Fibroblast of peridontal ligament (primary cell): ENCODE data around the gene PMEPA1.
A peak's percentile ranks its signal among the peaks of the same experiment; 100 is the strongest.

Experiments
- DNase-seq: peaks from one replicate; pipeline ENCODE4 v3.0.0-alpha.2; 2010; ENCODE audit errors: extremely low read depth

Gene PMEPA1

DNA sequence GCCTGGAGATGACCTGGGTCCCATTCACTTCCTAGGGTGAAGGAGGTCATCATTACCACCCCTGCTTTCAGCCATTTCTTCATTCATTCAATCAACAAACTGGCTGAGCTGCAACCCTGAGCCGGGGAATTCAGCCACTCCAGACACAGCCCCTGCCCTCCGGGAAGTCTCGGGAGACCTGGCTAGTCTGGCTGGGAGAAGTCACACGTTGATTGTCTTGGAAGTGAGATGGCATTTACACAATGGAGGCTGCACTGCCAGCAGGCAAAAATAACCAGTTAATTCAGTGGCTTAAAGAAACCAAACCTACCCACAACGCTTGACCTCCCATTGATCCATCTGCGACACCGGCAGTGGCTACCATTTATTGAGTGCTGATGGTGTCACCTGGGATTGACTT lies 2.0 kb upstream of the PMEPA1 start:
- DNase-seq: no peak

DNA sequence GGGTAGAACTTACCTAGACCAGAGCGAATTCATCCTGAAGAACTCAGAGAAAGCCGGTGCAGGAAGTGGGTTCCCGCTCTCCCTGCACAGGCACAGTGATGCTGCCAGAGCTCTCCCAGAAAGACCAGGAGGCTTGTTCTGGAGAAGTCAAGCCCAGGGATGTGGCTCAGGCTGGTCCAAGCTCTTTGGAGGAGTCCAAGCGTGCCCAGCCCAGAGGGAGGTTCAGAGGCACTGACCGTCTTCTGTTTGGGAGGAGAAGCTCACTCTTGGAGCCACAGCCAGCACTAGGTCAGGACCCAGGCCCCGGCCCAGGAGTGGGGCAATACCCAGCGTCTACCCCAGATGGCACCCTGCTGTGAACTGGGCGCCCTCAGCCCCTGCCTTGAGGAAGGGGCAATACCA lies 1.5 kb upstream of the PMEPA1 start:
- no peak for DNase-seq

DNA sequence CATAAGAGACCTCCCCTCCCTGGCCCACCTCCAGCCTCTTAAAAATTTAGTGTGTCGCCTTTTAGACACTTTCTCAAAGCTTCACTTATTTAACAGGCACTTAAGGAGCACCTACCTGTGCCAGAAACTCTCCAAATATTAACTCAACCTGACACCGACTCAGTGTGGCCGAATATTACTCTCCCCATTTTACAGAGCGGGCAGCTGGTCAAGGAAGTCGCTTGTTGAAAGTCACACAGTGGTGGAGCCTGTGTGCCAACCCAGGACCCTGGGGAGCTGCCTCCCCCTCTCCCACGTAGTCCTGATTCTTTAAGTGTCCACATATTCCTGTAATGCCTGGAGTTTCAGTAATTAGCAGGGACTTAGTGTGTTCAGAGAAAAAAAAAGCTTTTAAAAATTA lies 1.0 kb upstream of the PMEPA1 start:
- no peak for DNase-seq

DNA sequence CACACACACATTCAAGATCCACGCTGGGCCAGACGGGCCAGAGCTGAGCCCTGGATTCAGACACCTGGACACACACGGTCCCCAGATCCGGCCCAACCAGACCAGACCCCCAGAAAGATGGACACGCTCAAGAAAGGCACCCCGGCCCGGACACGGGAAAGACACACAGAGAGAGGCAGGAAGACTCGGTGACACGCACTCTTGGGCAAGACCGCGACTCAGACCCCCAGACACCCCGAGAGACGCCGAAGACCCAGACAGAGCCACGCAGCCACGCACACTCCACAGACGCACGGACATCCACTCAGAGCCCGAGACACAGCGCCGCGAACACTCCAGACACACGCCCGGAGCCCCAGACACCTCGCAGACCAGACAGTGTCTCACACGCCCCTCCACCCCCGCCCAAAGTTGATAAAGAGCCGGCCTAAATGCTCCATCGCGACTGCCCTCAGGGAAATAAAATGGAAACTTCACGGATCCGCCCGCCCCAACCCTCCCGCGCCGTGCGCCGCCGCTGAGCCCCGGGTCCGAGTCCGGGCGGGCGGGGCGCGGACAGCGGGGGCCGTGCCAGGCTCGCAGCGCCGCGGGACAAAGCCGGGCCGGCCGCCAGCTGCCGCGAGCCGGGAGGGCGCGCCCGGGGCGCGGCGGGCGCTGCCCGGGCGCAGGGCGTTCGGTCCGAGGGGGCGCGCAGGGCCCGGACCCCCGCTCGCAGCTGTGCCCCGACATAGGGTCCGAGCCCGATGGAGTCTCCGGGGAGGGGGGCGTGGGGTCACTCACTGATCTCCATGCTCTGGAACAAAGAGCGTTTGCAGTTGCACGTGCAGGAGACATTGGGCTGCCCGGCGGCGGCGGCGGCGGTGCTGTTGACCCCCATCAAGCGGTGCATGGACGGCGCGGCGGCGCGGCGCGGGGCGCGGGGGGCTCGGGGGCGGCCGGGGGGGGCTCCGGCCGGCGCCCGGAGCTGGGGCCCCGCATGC lies 831 bp downstream of the PMEPA1 start:
- DNase-seq: no peak

DNA sequence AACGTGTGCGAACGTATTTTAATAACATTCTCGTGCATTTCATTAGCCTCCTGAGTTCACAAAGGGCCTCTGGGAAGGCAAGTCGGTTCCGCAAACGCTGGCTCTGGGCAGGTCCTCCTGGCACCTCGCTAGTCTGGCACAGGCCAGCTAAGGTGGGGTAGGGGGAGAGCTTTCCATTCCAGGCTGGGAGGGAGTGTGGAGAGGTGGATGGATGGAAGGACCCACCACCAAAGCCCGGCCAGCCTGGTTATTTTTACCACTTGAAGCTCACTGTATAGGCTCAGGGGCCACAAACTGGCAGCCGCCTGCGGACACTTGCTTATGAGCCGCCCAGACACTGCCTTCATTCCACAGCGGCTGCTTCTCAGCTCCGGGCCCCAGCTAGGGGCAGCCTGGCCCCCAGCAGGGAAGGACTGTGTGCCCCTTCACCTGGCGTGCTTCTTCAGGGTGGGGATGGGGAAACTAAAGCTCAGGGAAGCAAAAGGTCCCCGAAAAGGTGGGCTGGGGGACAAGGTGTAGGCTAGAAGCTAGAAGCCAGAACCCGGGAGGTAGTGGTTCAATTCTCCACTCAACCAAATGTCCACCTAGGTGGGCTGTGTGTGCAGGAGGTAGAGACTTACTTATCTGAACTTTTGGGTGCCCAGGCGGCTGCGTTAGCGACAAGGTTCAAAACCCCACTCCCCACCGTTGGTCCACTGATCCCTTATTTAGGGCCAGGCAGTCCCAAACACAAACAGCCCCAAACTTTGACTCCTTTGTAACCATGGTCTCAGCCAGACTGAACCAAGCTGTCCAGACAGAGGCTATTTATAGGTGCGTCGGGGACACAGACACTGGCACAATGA lies 1.7 kb downstream of the PMEPA1 start:
- no peak for DNase-seq

DNA sequence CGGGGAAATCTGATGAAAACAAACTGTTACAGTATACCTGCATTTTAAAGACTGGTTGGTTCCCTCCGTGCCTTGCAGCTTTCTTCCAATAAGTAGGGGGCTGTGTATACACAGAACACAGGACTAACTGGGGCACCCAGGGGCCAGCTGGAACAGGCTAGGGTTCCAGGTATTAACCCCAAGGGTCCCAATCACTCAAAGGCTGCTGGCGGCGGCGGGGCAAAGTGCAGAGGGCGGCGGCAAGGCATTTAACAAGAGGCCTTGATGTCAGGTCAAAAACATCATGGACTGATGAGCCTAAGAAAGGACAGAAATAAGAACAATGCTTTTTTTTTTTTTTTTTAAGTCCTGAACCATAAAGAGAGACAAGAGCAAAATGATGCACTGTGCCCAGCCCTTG lies 2.5 kb downstream of the PMEPA1 start:
- no peak for DNase-seq

DNA sequence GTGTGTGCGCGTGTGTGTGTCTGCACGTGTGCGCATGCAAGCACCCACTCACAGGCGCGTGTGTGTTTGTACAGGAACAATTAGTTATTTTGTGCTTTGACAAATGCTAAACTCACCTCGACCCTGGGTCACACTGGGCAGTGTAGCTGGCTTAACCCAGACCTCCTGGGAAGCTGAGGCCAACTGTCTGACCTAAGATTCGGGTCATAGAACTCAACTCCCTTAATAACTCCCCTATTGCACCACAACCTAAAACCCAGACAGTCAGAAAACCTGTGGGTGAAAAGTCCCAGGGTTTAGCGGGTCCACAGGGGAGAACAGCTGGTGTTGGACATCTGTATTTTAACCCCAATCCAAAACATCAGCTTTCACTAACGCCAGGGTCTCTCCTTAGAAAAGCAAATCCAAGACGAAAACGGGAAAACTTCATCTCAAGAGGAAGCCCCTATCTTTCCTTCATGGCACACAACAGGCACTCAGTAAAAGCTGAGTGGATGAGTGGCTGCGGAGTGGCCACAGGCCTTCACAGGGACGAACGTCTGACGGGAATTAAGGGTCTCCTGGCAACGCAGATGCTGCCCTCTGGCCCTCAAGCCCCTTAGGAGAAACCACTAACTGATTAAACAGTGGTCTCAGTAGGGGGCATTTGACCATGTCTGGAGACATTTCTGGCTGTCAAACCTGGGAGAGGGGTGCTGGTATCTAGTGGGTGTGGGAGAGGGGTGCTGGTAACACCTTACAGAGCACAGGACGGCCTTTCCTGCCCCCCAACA lies 4.5 kb downstream of the PMEPA1 start:
- DNase-seq: no peak

DNA sequence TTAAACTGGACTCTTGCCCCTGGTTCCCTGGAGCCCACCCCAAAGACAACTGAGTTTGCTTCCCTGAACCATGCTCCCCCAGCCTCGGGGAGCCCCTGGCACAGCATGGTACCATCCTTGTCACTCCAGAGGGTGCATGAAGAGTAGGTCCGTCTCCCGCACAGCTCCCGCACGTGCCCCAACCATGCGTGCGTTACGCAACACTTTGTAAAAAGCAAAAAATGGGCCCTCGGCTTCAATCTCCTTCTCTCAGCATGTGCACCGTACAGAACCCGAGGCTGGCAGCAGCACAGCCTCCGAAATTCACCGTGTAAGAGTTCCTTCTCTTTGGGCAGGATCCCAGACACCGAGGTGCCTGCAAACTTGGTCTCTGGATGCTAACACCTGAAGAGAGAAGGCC lies 5.6 kb downstream of the PMEPA1 start:
- DNase-seq: no peak

DNA sequence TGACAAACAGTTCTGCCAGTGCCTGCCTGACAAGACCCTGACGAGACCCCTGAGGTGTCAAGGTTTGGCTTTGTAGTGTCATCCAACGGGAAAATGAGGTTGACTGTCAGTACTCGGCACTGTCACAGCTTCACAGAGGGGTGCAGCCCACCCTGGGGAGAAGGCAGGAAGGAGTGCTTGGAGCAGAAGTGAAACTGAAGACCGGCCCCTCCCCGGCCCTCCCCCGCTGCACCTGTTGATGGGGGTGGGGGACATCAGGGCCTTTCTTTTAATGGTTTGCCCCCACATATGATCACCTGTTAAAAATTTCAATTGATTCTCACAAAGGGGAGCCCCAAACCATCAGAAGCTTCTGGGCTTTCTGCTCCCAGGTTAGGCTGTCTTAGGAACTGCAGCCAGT lies 6.8 kb downstream of the PMEPA1 start:
- DNase-seq: no peak

DNA sequence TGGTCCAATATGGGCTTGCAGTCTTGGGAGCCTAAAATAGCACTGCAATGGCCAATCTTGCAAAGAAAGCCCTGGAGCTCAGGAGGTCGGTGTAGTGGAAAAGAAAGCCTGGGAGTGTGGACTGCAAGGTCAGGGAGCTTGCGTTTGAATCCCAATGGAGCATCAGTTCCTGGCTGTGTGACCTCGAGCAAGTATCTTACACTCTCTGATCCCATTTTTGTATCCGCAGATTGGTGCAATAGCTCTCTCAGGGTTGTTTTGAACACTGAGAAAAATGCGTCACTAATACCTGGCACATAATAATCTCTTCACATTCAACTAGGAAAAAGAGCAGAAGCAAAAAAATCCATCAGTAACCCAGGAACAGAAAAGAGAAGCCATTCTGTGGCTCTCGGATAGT lies 7.3 kb downstream of the PMEPA1 start:
- DNase-seq: no peak

DNA sequence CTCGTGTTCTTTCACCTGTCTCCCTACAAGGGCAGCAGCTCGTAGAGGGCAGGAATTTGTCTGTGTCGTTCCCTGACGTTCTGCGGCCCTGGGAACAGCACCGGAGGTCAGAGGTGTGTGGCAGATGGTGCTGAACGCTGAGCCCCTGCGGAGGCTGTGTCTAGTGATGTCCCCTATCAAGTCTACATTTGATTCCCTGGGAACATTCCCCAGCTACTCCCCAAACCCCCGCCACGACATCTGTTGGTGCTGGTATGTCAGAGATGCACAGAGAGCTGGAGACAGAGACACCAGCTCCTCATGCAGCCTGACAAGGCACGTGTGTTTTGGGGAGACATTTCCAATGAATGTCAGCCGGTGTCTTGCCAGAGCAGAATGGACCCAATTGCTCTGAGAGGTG lies 7.7 kb downstream of the PMEPA1 start:
- no peak for DNase-seq

DNA sequence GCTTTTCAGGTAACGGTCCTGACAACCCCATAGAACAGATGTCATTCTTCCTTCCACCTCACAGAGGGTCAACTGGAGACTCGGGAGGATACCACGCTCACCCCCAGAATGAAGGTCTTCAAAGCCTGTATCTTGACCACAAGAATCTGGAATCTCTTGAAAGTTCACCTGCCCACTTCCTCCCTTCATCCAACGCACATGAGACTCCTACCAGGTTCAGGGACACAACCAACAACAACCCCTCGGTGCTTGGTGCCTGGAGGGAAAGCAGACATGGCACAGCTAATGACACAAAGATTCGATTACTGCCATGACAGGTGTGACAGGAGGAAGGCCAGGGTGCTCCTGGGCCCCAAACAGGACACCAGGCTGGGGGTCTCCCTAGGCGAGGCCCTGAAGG lies 8.2 kb downstream of the PMEPA1 start:
- DNase-seq: no peak

DNA sequence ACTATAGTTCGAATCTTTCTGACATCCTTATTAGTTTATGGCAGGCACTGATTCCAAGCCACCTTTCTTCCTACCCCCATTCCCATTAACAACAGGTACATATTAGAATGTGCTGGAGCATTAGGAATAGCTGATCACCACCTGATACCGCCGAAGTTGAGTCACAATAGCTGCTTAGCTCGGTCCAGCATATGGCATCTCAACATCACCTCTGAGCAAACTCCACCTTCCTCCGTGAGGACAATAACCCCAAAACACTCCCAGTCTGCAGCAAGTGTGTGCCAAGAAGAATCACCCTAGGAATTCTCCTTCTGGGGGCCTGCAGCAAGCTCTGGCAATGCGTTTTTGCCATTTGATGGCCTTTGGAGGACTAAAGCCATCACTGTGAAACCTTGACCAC lies 8.7 kb downstream of the PMEPA1 start:
- DNase-seq: no peak

DNA sequence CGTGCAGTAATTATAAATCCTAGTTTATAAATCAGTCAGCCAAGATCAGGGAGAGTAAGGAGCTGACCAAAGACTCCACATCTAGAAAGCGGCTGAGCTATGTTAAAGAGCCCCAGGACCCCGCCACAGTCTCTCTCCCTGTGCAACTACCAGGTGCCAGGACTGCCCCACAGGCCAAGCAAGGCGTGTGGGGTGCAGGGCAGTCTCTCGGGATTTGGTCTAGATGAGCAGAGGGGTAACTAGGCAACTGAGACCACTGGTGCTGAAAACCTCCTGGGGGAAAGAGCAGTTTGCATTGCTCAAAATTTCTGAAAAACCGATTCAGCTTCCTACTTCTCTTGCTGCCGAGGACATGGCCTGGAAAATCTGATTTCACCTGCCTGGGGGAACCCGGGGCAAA lies 10.4 kb downstream of the PMEPA1 start:
- DNase-seq: no peak

DNA sequence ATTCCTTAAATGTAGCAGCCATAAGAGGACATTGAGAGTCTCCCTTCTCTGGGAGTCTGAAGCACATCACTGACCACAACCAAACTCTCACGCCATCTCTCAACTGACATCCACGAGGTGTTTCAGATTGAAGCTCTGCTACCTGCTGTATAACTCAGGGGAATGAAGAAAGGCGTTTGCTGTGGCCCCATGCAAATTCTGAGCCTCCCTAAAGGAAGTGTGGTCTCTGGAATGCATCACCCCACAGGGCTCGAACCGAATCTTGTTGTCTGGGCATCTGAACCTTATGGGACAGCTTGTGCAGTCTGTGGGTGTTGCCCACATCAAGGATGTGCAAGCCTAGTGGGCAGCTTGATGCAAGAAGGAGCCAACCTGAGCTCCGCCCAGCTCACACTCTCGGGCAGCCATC lies 10.9 kb downstream of the PMEPA1 start:
- DNase-seq: no peak

DNA sequence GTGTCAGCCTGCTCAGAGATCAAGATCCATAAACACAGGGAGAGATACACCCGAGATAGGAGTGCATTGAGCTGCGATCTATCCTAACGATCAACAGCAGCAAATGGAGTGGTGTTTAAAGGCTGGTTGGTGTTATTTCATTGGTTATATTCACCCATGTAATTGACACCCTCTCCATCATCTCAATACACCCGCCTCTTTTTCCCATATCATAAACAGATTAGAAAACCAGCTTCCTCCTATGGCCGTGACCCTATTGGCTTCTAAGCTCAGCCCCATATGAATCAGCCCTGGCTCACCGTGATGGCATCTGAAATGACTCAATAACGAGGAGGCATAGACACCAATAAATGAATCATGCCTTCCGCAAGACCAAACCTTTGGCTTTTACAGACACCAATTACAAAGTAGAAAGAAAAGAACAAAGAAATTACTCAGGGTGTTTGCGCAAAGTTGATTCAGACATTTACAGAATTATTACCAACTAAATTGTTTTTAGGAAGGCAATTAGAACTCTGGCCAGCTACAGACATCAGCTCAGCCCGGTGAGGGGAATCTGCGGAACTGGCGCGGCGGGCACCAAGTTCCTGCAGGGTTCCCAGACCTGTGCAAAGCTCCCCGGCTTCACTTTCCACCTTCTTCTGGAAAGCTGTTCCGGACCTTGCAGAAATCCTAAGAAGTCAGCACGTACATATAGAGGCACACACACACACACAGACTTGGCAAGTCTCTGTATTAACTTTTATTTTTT lies 11.5 kb downstream of the PMEPA1 start:
- peak; percentile 95 for DNase-seq

DNA sequence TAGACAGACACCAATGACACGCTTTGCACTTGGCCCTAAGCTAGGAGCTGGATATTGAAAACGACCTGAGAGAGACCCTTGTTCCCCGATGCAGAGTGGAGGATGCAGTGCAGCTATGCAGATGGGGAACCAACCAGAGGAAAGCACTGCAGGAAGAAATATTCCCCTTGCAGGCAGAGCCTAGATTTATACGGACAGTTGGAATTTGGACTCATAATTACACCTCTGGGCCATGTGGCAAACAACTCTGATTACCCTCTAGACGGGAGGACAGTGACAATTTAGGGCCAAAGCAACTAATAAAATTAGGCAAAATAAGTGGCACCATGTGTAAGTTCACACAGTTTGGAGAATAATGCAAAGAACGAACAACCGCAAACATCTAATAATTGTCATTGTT lies 12.3 kb downstream of the PMEPA1 start:
- DNase-seq: no peak

DNA sequence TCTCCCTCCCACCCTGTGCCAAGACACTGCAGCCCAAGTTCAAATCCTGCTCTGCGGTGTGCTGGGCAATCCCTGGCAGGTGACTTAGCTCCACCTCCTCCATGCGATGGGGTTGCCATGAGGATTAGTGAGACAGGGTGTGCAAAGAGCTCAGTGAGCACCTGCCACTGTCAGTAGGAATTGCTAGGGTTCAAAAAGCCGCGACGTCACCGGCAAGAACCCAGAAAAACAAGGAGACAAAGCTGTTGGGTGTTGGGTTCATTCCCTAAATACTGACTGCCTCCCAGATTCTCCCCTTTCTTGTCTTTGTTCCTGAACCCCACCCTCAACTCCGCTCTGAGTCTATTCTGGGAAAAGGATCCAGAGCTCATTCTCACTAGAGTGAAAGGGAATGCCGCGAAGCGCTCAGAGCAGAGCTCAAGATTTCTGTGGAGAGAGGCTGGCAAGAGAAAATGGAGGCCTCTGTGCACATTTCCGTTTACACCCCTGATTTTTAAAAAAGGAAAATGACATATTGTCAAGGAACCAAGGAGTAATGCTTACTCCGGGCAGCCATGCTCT lies 13.3 kb downstream of the PMEPA1 start:
- no peak for DNase-seq

DNA sequence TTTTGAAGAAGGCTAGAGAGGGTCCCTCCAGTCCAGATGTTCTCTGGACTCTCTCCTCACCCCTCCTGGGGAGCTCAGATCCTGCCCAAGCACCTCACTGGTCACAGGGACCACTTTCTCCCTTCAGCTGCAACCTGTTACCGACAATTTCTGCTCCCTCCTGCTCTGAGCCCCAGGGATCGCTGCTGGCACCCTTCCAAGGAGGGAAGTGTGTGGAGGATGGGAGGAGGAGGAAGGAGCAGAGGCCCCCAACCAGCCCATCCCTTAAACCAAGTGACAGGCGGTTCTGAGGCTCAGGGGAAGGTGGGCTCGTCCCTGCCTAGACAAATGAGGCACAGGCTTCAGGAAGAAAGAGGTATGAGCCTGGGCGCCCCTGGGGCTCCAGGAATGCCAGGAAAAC lies 13.9 kb downstream of the PMEPA1 start:
- no peak for DNase-seq

DNA sequence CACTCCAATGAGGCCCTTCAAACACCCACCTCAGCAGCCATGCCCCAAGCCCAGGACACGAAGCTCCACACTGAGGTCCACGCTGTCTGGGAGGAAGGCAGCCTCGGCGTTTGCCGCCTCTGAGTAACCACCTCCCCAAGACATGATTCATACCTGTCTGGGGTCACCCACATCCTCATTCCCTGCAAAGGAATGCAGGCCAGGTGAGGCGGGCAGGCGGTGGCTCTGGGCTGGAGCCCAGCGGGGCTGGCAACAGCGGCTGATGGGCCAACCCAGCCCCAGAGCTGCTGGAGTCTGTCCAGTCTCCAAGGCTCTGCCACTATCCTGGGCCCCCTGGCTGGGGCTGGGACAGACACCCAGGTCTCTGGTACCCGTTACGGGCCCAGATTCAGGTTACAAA lies 14.8 kb downstream of the PMEPA1 start:
- DNase-seq: no peak

DNA sequence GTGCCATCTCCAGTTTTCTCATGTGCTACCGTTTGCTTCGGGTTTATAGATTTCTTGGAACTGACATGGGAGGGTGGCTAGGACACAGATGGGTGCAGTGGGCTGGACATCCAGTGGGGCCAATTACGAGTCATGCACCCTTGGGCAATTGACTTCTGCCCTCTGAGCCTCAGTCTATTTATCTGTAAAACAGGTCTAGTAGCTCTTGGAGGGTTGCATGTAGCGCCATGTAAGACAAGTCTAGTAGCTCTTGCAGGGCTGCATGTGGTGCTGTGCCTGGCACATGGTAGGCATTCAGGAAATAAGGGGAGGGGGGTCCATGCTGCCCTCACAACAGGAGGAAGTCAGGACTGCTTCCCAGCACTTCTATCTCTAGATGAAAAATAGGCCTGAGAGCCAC lies 15.3 kb downstream of the PMEPA1 start:
- no peak for DNase-seq
